Right forelimb (tissue), 1 donor: ENCODE data around the gene IKBKE.

Experiments used
- DNase-seq: peaks from one replicate; pipeline ENCODE4 v3.0.0-alpha.2; 2018

Gene IKBKE

GRCh38 chr1:206469933-206470691 lies at the start of gene IKBKE:
Gene IKBKE (plus strand): TSS chr1:206470476. CDS start chr1:206473228, 2,752 bp downstream.
- DNase-seq: peak; percentile 69

- DNase-seq: no peak
Measured at GRCh38 chr1:206421616-206422340, 48.5 kb upstream of the IKBKE start.

DNA sequence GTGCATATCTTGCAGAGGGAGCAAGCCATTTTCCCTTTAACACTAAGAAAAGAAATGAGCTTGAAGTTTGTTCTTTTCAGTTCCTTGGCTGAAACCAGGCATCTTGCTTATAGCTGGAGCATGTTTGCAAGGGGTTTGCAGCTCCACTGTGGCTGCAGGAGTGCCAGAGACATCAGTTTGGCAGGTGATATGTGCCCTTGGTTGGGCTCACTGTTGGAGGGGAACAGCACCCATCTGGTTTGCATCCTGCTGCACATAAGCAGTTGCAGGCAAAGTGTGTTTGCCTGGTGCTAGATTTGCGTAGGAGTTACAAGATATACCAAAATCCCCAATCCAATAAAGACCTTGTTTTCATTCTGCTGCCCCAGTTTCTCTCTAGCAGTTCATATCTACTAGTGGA lies 47.8 kb upstream of the IKBKE start:
- DNase-seq: no peak

- DNase-seq: no peak
Measured at GRCh38 chr1:206427291-206427690, 43.0 kb upstream of the IKBKE start.

DNA sequence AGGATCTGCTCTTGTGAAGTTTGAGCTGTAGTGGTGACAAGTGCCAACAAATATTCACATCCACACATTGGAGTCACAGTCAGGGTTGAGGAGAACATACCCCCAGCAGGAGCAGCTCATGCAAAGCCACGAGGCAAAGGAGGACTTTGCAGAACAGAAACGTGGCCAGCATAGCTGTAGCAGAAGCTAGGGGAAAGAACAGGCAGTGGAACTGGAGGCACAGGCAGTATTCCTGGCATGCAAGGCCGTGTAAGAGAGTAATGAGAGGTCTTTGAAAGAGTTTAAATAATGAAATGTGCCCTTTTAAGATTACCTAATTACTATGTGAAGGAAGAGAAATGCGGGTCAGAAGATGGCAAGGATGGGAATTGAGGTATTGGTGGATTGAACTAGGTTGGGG lies 40.9 kb upstream of the IKBKE start:
- DNase-seq: no peak

GRCh38 chr1:206430031-206430983 lies 40.0 kb upstream of the IKBKE start:
- no peak for DNase-seq

GRCh38 chr1:206435445-206435844 lies 34.8 kb upstream of the IKBKE start:
- DNase-seq: no peak

DNA sequence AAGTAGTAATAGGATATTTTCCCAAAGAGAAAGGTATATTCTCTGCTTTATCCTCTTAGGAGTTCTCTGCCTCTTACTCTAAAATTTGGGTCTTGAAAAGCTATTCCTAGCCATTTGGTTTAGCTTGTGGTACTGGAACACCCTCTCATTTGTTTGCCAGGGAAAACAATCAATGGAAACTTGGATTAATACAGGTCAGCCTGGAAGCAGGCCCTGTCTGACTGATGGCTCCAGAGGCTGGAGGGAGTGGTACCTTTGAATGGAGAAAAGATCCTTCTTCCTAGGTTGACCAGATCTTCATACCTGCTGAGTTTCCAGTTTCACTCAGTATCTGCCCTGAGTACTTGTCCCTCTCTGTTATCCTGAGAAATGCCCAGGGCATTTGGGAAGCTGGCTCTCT lies 31.7 kb upstream of the IKBKE start:
- DNase-seq: no peak

- no peak for DNase-seq
Measured at GRCh38 chr1:206439205-206439604, 31.1 kb upstream of the IKBKE start.

GRCh38 chr1:206441336-206441967 lies 28.8 kb upstream of the IKBKE start:
- no peak for DNase-seq

- DNase-seq: no peak
Measured at GRCh38 chr1:206442101-206442500, 28.2 kb upstream of the IKBKE start.

DNA sequence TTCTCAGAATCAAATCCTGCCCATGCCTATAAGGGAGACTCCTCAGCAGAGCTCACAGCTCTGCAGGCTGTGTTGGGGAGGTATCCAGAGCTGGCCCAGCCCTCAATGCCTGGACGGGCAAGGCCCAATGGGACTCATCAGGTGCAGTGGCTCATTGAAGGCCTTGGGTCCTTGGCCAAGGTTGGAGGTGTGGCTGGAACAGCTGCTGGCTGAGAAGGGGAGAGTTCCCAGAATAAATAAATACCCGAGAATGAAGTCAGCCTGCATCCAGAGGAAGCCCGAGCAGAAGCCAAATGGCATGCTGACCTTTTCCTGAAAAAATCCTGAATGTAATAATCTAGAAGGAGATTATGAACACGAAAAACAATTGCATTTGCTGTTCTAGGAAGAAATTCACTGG lies 25.2 kb upstream of the IKBKE start:
- peak; percentile 76 for DNase-seq

DNA sequence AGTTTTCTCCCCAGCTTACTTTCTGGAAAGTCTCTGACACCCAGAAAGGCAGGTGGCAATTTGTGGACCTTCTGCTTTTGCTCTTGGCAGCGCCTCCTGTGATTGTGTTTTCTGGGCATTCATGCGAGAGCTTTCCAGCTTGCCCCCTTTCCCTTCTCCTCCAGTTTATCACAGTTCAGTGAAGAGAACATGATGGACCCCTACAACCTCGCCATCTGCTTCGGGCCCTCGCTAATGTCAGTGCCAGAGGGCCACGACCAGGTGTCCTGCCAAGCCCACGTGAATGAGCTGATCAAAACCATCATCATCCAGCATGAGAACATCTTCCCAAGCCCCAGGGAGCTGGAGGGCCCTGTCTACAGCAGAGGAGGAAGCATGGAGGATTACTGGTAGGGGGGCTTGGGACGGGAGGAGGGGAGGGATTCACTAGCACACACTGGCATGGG lies 24.3 kb upstream of the IKBKE start:
- DNase-seq: no peak

GRCh38 chr1:206446688-206447421 lies 23.4 kb upstream of the IKBKE start:
- DNase-seq: no peak

GRCh38 chr1:206447422-206447765 lies 22.9 kb upstream of the IKBKE start:
- no peak for DNase-seq

- no peak for DNase-seq
Measured at GRCh38 chr1:206447792-206448191, 22.5 kb upstream of the IKBKE start.

DNA sequence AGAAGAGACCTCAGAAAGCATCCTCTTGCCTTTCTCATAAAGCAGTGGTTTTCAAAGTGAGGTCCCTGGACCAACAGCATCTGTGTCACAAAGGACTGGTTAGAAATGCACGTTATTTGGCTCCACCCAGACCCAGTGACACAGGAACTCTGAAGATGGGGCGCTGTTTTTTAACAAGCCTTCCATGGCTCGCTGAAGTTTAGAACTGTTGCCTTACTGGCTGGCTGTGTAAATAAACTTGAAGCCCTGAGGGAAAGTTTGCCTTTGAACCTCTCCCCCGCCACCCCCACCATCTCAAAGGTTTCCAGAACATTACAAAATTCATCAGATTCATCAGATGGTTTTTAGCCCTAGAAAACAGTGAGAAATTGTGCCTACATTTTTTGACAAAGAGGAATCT lies 21.8 kb upstream of the IKBKE start:
- DNase-seq: no peak

DNA sequence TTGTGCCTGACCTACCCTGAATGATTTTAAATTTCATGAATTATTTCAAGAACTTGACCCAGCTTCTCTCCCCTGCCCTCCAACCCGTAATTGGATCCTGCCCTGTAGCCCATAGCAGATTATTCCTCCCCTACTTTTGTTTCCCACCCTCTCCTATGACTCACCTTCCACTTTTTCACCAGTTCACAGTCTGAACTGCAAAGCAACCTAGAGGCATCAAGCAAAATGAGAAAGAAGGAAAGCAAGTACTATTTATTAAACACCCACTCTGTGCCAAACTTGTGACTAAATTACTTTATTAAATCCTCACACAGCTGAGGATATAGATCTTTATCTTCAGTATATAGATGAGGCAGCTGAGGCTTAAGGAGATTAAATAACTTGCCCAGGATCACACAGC lies 20.7 kb upstream of the IKBKE start:
- no peak for DNase-seq

DNA sequence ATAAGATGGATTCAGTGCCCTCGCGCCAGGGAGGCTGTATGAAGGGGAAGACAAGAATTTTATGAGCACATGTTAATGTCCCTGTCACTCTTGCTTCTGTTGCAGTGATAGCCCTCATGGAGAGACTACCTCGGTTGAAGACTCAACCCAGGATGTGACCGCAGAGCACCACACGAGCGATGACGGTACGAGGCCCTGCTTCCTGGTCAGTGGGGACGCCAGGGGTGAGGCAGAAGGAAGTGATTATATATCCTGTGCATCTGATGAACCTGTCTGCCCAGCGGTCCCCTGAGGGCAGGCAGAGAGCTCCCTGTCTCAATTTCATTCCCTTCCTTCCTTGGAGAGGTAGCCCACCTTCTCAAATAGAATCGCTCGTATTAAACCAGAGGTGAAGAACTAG lies 20.0 kb upstream of the IKBKE start:
- DNase-seq: no peak

DNA sequence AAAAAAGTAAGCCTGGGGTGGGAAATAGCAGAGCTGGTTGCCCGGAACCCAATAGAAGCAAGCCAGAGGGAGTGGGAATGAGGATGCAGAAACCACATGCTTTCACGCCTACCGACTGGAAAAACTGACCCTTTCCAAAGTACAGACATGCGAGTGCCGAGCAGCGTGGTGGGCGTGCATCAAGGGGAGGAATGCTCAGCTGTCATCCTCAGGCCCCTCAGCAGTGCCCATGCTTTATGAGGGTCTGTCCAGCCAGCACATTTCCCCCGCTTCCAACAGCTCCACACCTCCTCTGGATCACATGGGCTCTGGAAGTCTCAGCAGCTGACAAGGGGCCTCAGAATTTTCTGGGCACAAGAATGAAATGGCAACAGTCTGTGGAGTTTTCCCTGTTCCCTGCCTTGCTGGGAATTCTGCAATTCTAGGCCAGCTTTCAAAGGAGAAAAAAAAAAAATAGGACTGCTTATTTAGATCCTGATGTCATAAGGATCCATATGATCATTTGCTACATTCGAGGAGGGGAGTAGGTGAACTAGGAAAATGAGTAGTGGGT lies 19.1 kb upstream of the IKBKE start:
- no peak for DNase-seq

GRCh38 chr1:206453111-206453510 lies 17.2 kb upstream of the IKBKE start:
- DNase-seq: no peak

DNA sequence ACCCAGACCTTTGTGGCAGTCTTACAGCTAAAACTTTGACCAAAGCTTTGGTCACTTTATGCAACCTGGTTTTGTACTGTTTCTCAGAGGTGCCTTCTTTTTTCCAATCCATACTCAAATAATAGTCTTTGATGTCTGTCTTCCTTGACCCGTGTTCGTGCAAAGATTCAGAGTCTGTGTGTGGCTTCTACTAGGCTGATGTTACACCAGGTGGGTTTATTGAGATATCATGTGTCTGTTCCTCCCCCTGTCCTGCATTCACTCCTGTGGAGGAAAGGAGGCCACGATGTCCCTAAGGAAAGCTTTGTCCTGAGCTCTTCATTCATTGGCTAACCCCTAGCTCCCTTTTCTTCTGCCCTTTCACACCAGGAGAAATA lies 15.0 kb upstream of the IKBKE start:
- peak; percentile 35 for DNase-seq
